Gastroesophageal sphincter (tissue), 4 donors: ENCODE measurements around the gene TRIL. TPM values are rescaled to one million over a fixed set of nuclear protein-coding genes. Genes with fewer than 3 reads are reported as not detected.

Source experiments
- ATAC-seq: fragments of 150-250 bp; one replicate; pipeline ENCODE4 v1.9.1; 2016; ENCODE audit warnings: mild to moderate bottlenecking, moderate library complexity
- H3K27ac ChIP-seq, 4 donors: fragments of 200-600 bp; sonication (generic) in 3 of 4; 1 replicate in 3 of 4; 2 replicates in 1 of 4; pipeline ENCODE4 v1.5.1; 2016 to 2019
- H3K27me3 ChIP-seq: fragments of 200-600 bp; sonication (generic); one replicate; pipeline ENCODE4 v1.5.1; 2019
- H3K36me3 ChIP-seq, 2 donors: fragments of 200-600 bp; sonication (generic); one replicate each; pipeline ENCODE4 v1.5.1; 2019; ENCODE audit warnings: control low read depth in 1 of 2
- H3K4me1 ChIP-seq, 3 donors: fragments of 200-600 bp; sonication (generic); 1 replicate in 2 of 3; 2 replicates in 1 of 3; pipeline ENCODE4 v1.5.1; 2016 to 2019; ENCODE audit warnings: control low read depth in 2 of 3
- H3K4me3 ChIP-seq, 2 donors: fragments of 200-600 bp; sonication (generic); one replicate each; pipeline ENCODE4 v1.5.1; 2019; ENCODE audit warnings: mild to moderate bottlenecking in 1 of 2, moderate library complexity in 1 of 2
- H3K9me3 ChIP-seq, 3 donors: fragments of 200-600 bp; sonication (generic); one replicate each; pipeline ENCODE4 v1.5.1; 2017 to 2019; ENCODE audit warnings: control low read depth in 2 of 3
- EP300 ChIP-seq: sonication (generic); formaldehyde crosslinking; IDR thresholded peaks from one replicate; pipeline ENCODE4 v1.6.1; 2017; ENCODE audit warnings: antibody characterized with exemption, mild to moderate bottlenecking
- POLR2A ChIP-seq, 2 donors: fragments of 450-650 bp; IDR thresholded peaks; one replicate each; pipeline ENCODE4 v1.6.1; 2017; ENCODE audit warnings: antibody characterized with exemption in 2 of 2, mild to moderate bottlenecking in 2 of 2, moderate library complexity in 1 of 2
- POLR2AphosphoS5 ChIP-seq: sonication (generic); formaldehyde crosslinking; IDR thresholded peaks from one replicate; pipeline ENCODE4 v1.6.1; 2017; ENCODE audit warnings: antibody characterized with exemption
- WGBS, 2 donors: methylation state at CpG; one replicate each; pipeline ENCODE4 v1.1.5; 2018; ENCODE audit warnings: low coverage in 1 of 2; 5-methylcytosine and 5-hydroxymethylcytosine counted together
- total RNA-seq, 4 donors: library from RNA; depleted of rRNA; stranded (reverse); fragments of >200 nt; gene quantifications; one replicate each; pipeline ENCODE4 v1.1.0, GENCODE V29; 2016
- TF ChIP-seq, protein P1 (sequence below), 4 experiments: fragments of 200-600 bp in 2 of 4; fragments of 450-650 bp in 2 of 4; sonication (generic) in 1 of 4; IDR thresholded peaks; one replicate each; pipeline ENCODE4 v1.5.1; 2017 to 2019; ENCODE audit warnings: antibody characterized with exemption in 4 of 4, mild to moderate bottlenecking in 2 of 4, moderate library complexity in 2 of 4

Gene TRIL
- total RNA-seq, 4 donors from 2014 or later, result 1.6 to 6.6 (median 3.9) TPM

DNA sequence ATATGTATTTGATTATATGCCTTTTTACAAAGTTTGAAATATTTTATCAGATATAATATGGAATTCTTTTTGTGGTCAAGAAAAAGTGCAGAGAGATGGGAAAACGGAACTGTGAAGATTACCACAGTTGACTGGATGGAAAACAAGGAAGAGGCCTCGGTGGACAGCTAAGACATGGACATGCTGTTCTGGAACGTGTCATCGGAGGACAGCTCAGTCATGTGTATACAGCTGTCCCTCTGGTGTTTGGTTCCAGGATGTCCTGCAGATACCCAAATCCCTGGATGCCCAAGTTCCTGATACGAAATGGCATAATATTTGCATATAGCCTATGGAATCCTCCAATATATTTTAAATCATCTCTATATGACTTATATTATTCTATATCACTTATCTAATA is 49.4 kb downstream of the TRIL start:
- WGBS, 2 donors, result 67 to 84% methylated on average over 1 to 5 of the region's 5 CpGs
- Histone ChIP-seq H3K36me3 (no peaks in the 10 kb centered on the region), H3K4me3 (no peak overlapping the region), H3K4me1 (peaks cover 0 to 6% (median 0%) of the 10 kb centered on the region in 3 donors), H3K27me3 (no peaks in the 10 kb centered on the region), H3K27ac (no peak overlapping the region), H3K9me3 (peaks cover 0 to 10% (median 0%) of the 10 kb centered on the region in 3 donors)
- TF ChIP-seq POLR2AphosphoS5 (no peak), POLR2A (IDR thresholded peaks at IDR 0.05) (no peak), EP300 (no peak)
- TF ChIP-seq, protein P1, sequence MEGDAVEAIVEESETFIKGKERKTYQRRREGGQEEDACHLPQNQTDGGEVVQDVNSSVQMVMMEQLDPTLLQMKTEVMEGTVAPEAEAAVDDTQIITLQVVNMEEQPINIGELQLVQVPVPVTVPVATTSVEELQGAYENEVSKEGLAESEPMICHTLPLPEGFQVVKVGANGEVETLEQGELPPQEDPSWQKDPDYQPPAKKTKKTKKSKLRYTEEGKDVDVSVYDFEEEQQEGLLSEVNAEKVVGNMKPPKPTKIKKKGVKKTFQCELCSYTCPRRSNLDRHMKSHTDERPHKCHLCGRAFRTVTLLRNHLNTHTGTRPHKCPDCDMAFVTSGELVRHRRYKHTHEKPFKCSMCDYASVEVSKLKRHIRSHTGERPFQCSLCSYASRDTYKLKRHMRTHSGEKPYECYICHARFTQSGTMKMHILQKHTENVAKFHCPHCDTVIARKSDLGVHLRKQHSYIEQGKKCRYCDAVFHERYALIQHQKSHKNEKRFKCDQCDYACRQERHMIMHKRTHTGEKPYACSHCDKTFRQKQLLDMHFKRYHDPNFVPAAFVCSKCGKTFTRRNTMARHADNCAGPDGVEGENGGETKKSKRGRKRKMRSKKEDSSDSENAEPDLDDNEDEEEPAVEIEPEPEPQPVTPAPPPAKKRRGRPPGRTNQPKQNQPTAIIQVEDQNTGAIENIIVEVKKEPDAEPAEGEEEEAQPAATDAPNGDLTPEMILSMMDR (IDR thresholded peaks at IDR 0.05), result no peak
- ATAC-seq, result no peak

DNA sequence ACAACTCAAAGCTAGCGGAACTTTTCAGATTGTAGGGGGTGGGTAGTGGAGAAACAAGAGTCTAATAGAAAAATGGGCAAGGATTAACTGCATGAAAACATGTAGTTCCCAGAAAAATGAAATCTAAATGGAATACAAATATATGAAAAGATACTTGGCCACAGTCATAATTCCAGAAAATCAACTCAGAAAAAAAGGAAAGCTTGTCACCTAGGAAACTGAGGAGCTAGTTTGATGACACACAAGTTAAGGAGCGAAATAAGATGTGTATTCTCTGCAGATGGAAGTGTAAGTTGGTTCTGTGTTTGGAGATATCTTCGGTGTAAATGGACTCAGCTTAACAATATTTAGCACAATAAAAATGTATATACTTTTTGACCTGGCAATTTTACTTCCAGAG is 52.7 kb downstream of the TRIL start:
- no peaks in the 10 kb centered on the region for H3K27me3 ChIP-seq
- H3K9me3 ChIP-seq, result no peaks in the 10 kb centered on the region
- no peaks in the 10 kb centered on the region for H3K36me3 ChIP-seq
- no peak overlapping the region for H3K27ac ChIP-seq
- no peak overlapping the region for H3K4me3 ChIP-seq
- WGBS, 2 donors, result 89 to 95% methylated on average over 3 of the region's 3 CpGs
- TF ChIP-seq POLR2AphosphoS5 (no peak), POLR2A (IDR thresholded peaks at IDR 0.05) (no peak), EP300 (no peak)
- TF ChIP-seq, protein P1 (IDR thresholded peaks at IDR 0.05), result no peak
- peaks cover 0 to 6% (median 0%) of the 10 kb centered on the region in 3 donors for H3K4me1 ChIP-seq
- ATAC-seq, result no peak

DNA sequence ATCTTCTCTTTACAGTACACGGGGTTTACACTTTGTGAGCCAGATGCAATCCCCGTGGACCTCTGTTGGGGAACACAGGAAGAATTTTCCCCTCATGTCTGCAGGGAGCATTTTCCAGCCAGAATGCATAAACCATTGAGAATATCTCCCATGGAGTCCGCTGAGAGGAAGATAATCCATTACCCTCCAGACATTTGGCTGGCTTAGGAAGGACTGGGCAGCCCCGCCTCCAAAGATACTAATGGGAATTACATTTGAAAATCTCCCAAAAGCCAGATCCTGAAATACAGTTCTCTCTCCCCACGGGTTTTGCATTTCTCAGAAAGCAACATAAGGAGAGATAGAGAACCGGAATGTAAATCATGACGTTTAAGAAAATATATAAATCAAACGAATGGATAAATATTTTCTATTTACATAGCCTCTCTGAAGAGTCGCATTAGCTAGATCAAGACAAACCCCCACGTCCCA is 53.5 kb downstream of the TRIL start:
- 36 to 41% methylated on average over 9 to 10 of the region's 10 CpGs for WGBS, 2 donors
- no peaks in the 10 kb centered on the region for H3K9me3 ChIP-seq
- no peaks in the 10 kb centered on the region for H3K36me3 ChIP-seq
- TF ChIP-seq EP300, result no peak
- TF ChIP-seq, protein P1 (IDR thresholded peaks at IDR 0.05), result no peak
- no peak for TF ChIP-seq POLR2AphosphoS5
- no peak for TF ChIP-seq POLR2A (IDR thresholded peaks at IDR 0.05)
- ATAC-seq, result no peak
- H3K27ac ChIP-seq, result no peak overlapping the region
- no peaks in the 10 kb centered on the region for H3K27me3 ChIP-seq
- H3K4me3 ChIP-seq, result peak overlapping the region in 1 of 2 donors; percentile 30
- peaks cover 0 to 6% (median 0%) of the 10 kb centered on the region in 3 donors for H3K4me1 ChIP-seq

DNA sequence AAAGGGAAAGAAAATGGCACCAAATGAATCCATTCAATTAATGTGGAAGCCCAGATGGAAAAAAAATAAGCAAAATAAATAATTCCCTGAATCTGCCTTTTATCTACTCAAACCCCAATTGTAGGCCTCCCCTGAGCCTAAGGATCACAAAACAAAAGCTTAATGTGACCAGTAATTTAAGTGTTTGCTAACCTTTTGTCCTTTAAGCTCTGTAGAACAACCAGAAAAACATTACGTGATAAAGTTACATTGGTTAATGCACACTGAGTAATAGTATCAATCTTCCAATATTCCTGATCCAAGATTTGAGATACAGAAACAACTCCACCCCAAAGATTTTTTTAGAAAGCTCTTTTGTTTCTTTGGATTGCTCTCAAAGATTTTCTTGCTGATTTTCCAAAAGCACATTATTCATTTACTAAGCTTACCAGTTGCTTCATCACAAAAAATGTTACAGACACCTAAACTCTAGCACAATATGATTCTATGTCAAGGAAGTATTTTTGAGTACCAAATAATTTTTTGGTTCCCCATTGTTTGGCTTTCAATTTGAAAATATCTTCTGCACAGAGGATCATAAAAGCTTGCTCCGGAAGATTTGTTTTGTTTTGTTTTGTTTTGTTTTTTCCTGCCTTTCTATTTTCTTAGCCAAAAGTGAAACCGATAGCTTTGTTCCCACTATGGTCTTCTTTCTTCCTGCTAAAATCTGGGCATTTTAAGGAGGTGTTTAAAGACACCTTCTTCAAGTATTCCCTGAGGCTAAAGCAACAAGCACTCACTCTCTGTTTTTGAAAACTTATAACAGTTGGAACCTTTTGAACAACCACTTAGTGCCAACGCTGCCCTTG is 54.2 kb downstream of the TRIL start:
- H3K4me1 ChIP-seq, result peaks cover 0 to 6% (median 0%) of the 10 kb centered on the region in 3 donors
- H3K36me3 ChIP-seq, result no peaks in the 10 kb centered on the region
- peak overlapping the region in 1 of 2 donors; percentile 30 for H3K4me3 ChIP-seq
- 30 to 56% methylated on average over 4 of the region's 4 CpGs for WGBS, 2 donors
- H3K27ac ChIP-seq, result no peak overlapping the region
- no peak for TF ChIP-seq POLR2A (IDR thresholded peaks at IDR 0.05)
- TF ChIP-seq, protein P1 (IDR thresholded peaks at IDR 0.05), result no peak
- no peak for TF ChIP-seq POLR2AphosphoS5
- TF ChIP-seq EP300, result no peak
- no peaks in the 10 kb centered on the region for H3K9me3 ChIP-seq
- no peaks in the 10 kb centered on the region for H3K27me3 ChIP-seq
- ATAC-seq, result no peak

Other genes with a start within 250 kb of the TRIL start
- gene CPVL, start 188.2 kb upstream of the TRIL start, total RNA-seq, result 10 to 100 TPM in 2 of 4 donors, 1 to 10 TPM in 2; 4.8 to 24.6 (median 15.1) TPM
- 10 to 100 TPM in 2 of 4 donors, 1 to 10 TPM in 2; 7.6 to 15.3 (median 10.0) TPM for gene CHN2, start 236.4 kb upstream of the TRIL start, total RNA-seq